Glutamatergic neuron (in vitro differentiated cells): ENCODE results near the gene SERPINA5. TPM values are rescaled to one million over a fixed set of nuclear protein-coding genes. Genes with fewer than 3 reads are reported as not detected.
"Not testable (repeated sequence)": the region's sequence is repeated elsewhere in the genome, so short reads cannot be mapped to it uniquely, and the experiment has no call there.

ENCODE experiments used
- DNase-seq: peaks from one replicate; pipeline ENCODE4 v3.0.0; 2022
- H3K27ac Mint-ChIP-seq: one replicate; pipeline ENCODE4 v1.8.0; 2020; ENCODE audit warnings: mild to moderate bottlenecking, mixed read lengths, inconsistent platforms; ENCODE audit not compliant: unreplicated experiment
- H3K27me3 Mint-ChIP-seq: one replicate; pipeline ENCODE4 v1.8.0; 2020; ENCODE audit warnings: mild to moderate bottlenecking, moderate library complexity, mixed read lengths, inconsistent platforms; ENCODE audit not compliant: unreplicated experiment
- H3K36me3 Mint-ChIP-seq: one replicate; pipeline ENCODE4 v1.8.0; 2020; ENCODE audit warnings: mild to moderate bottlenecking, mixed read lengths, inconsistent platforms; ENCODE audit not compliant: unreplicated experiment
- H3K4me1 Mint-ChIP-seq: one replicate; pipeline ENCODE4 v1.8.0; 2020; ENCODE audit warnings: mild to moderate bottlenecking, low read depth, mixed read lengths, inconsistent platforms; ENCODE audit not compliant: unreplicated experiment
- H3K4me3 Mint-ChIP-seq: one replicate; pipeline ENCODE4 v1.8.0; 2020; ENCODE audit warnings: mild to moderate bottlenecking, mixed read lengths, inconsistent platforms; ENCODE audit not compliant: unreplicated experiment
- H3K9me3 Mint-ChIP-seq: one replicate; pipeline ENCODE4 v1.8.0; 2020; ENCODE audit warnings: mild to moderate bottlenecking, moderate library complexity, mixed read lengths, inconsistent platforms; ENCODE audit not compliant: unreplicated experiment
- CTCF ChIP-seq: fragments of 200-600 bp; sonication (generic); IDR thresholded peaks from one replicate; pipeline ENCODE4 v1.5.0; 2021; ENCODE audit not compliant: partially characterized antibody, unreplicated experiment
- total RNA-seq: library from RNA; stranded (reverse); fragmentation: NEBNext Ultra II Directional; extraction: Animal tissue kit (Norgen Biotek cat#: 25700); gene quantifications from one replicate; pipeline ENCODE4 v1.2.1, GENCODE V29; 2021; ENCODE audit not compliant: unreplicated experiment

SERPINA5 gene
- total RNA-seq, 1 donor from 2014 or later: not detected

GRCh38 chr14:94605361-94605760, 24.1 kb downstream of the SERPINA5 start:
- H3K9me3 Mint-ChIP-seq: peaks cover 4% of the 10 kb centered on the region
- no peak for TF ChIP-seq CTCF
- H3K4me3 Mint-ChIP-seq: no peak overlapping the region
- DNase-seq: no peak
- peaks cover 2% of the 10 kb centered on the region for H3K4me1 Mint-ChIP-seq
- H3K27me3 Mint-ChIP-seq: peaks cover 5% of the 10 kb centered on the region
- no peaks in the 10 kb centered on the region for H3K36me3 Mint-ChIP-seq
- H3K27ac Mint-ChIP-seq: no peak overlapping the region

GRCh38 chr14:94608966-94609365, 27.7 kb downstream of the SERPINA5 start:
- not testable (repeated sequence) for H3K4me1 Mint-ChIP-seq, H3K27ac Mint-ChIP-seq, H3K4me3 Mint-ChIP-seq, DNase-seq, H3K9me3 Mint-ChIP-seq, H3K27me3 Mint-ChIP-seq, H3K36me3 Mint-ChIP-seq

DNA sequence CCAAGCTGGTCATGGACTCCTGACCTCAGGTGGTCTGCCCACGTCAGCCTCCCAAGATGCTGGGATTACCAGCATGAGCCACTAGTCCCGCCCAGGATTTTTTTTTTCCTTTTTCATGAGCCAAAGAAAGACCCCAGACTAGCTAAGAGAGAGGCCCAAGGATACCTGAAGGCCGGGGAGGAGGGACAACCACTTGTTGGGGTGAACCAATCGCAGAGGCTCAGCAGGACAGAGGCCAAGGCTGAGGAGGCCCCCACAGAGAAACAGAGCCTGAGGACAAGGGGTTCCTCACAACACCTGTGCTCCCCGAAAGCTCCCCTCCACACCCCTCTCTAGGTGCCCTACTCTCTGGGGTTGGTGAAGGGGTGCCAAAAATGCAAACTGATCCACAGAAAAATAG, 30.0 kb downstream of the SERPINA5 start:
- DNase-seq: no peak
- Mint-ChIP-seq H3K36me3 (peaks cover under 1% of the 10 kb centered on the region), H3K27ac (no peak overlapping the region), H3K9me3 (peaks cover 6% of the 10 kb centered on the region), H3K4me1 (no peaks in the 10 kb centered on the region), H3K27me3 (peaks cover 2% of the 10 kb centered on the region), H3K4me3 (no peak overlapping the region)
- no peak for TF ChIP-seq CTCF

GRCh38 chr14:94612174-94612573, 30.9 kb downstream of the SERPINA5 start, which contains the start of gene SERPINA3:
SERPINA3 (plus strand) TSS chr14:94612391; CDS start chr14:94614442, 2,051 bp downstream.
- no peak within 1 kb of the TSS for H3K4me3 Mint-ChIP-seq
- peaks cover 10% of the 10 kb centered on the region for H3K36me3 Mint-ChIP-seq
- TF ChIP-seq CTCF: no peak
- no peaks in the 10 kb centered on the region for H3K4me1 Mint-ChIP-seq
- H3K27ac Mint-ChIP-seq: no peak within 1 kb of the TSS
- H3K27me3 Mint-ChIP-seq: peaks cover 2% of the 10 kb centered on the region
- no peak for DNase-seq
- peaks cover 13% of the 10 kb centered on the region for H3K9me3 Mint-ChIP-seq

- no peak overlapping the region for H3K27ac Mint-ChIP-seq
- no peak for TF ChIP-seq CTCF
- H3K9me3 Mint-ChIP-seq: peaks cover 14% of the 10 kb centered on the region
- H3K27me3 Mint-ChIP-seq: peaks cover 2% of the 10 kb centered on the region
- H3K36me3 Mint-ChIP-seq: peaks cover 13% of the 10 kb centered on the region
- H3K4me1 Mint-ChIP-seq: no peaks in the 10 kb centered on the region
- no peak for DNase-seq
- no peak overlapping the region for H3K4me3 Mint-ChIP-seq
These were observed 31.6 kb downstream of the SERPINA5 start for GRCh38 chr14:94612580-94613554.
